SK-N-SH (cell line): ENCODE measurements around the gene EWSR1. TPM values are rescaled to one million over a fixed set of nuclear protein-coding genes. Genes with fewer than 3 reads are reported as not detected.

Experiments
- CTCF ChIA-PET: fragments of 300-600, 350-600 bp; formaldehyde crosslinking; extraction: SDS; loops from one replicate; lab custom pipeline; 2021; lab: Yijun Ruan, JAX
- POLR2A ChIA-PET: fragments of 350-600 bp; sonication (Branson Sonifier 250); formaldehyde crosslinking; extraction: SDS; loops from one replicate; lab custom pipeline; 2020; ENCODE audit warnings: antibody characterized with exemption, inconsistent platforms; lab: Yijun Ruan, JAX
- DNase-seq: peaks from one replicate; pipeline ENCODE4 v3.0.0; 2012
- H2AFZ ChIP-seq: fragments of 200-600 bp; sonication (generic); 2 replicates; pipeline ENCODE4 v1.8.1; 2016; ENCODE audit warnings: antibody characterized with exemption, mild to moderate bottlenecking, low read depth
- H3F3A ChIP-seq: fragments of 200-600 bp; sonication (generic); replicated peaks from 2 replicates; pipeline ENCODE3; 2016; ENCODE audit warnings: antibody characterized with exemption, mild to moderate bottlenecking; ENCODE audit not compliant: insufficient read depth
- H3K27ac ChIP-seq, 2 experiments: fragments of 200-500 bp in 1 of 2; fragments of 200-600 bp in 1 of 2; sonication (Bioruptor generic) in 1 of 2; sonication (generic), shearing (Covaris generic) in 1 of 2; 2 replicates each; pipeline versions ENCODE4 v1.5.1 to v1.6.1; 2014 to 2016; ENCODE audit warnings: low read depth in 2 of 2, inconsistent platforms in 1 of 2, low read length in 1 of 2, mild to moderate bottlenecking in 1 of 2, mixed read lengths in 1 of 2
- H3K27me3 ChIP-seq: fragments of 200-600 bp; sonication (generic), shearing (Covaris generic); 2 replicates; pipeline ENCODE4 v1.6.1; 2016; ENCODE audit warnings: mixed run types; ENCODE audit not compliant: insufficient read depth
- H3K36me3 ChIP-seq, 2 experiments: fragments of 200-500 bp in 1 of 2; fragments of 200-600 bp in 1 of 2; sonication (Bioruptor generic) in 1 of 2; sonication (generic) in 1 of 2; replicated peaks in 1 of 2; 2 replicates each; pipeline versions ENCODE3 to v1.5.1; 2014 to 2016; ENCODE audit warnings: low read length in 1 of 2, mild to moderate bottlenecking in 1 of 2; ENCODE audit not compliant: insufficient read depth in 2 of 2, control insufficient read depth in 1 of 2
- H3K4me1 ChIP-seq, 2 experiments: fragments of 200-500 bp in 1 of 2; fragments of 200-600 bp in 1 of 2; sonication (Bioruptor generic) in 1 of 2; sonication (generic), shearing (Covaris generic) in 1 of 2; 2 replicates each; pipeline versions ENCODE4 v1.5.1 to v1.6.1; 2014 to 2016; ENCODE audit warnings: low read depth in 1 of 2, low read length in 1 of 2, mixed run types in 1 of 2; ENCODE audit not compliant: insufficient read depth in 2 of 2, control insufficient read depth in 1 of 2
- H3K4me2 ChIP-seq: fragments of 200-600 bp; sonication (generic), shearing (Covaris generic); 2 replicates; pipeline ENCODE4 v1.6.1; 2017; ENCODE audit warnings: mixed run types
- H3K4me3 ChIP-seq, 2 experiments: fragments of 200-500 bp in 1 of 2; fragments of 200-600 bp in 1 of 2; sonication (Bioruptor generic) in 1 of 2; sonication (generic), shearing (Covaris generic) in 1 of 2; 2 replicates each; pipeline versions ENCODE4 v1.5.1 to v1.8.1; 2014 to 2016; ENCODE audit warnings: low read depth in 2 of 2, inconsistent platforms in 1 of 2, low read length in 1 of 2, mild to moderate bottlenecking in 1 of 2, mixed read lengths in 1 of 2, moderate library complexity in 1 of 2
- H3K79me2 ChIP-seq: fragments of 200-600 bp; sonication (generic); 2 replicates; pipeline ENCODE4 v1.8.1; 2017; ENCODE audit warnings: mild to moderate bottlenecking; ENCODE audit not compliant: insufficient read depth
- H3K9ac ChIP-seq: fragments of 200-600 bp; sonication (generic); 2 replicates; pipeline ENCODE4 v1.6.1; 2017; ENCODE audit warnings: mixed run types
- H3K9me2 ChIP-seq: fragments of 200-600 bp; sonication (generic); 2 replicates; pipeline ENCODE4 v1.6.1; 2017; ENCODE audit warnings: mixed run types
- H3K9me3 ChIP-seq: fragments of 200-600 bp; sonication (generic); 2 replicates; pipeline ENCODE4 v1.6.1; 2017; ENCODE audit warnings: mixed run types, mild to moderate bottlenecking, moderate library complexity
- H4K20me1 ChIP-seq: fragments of 200-600 bp; sonication (generic); 2 replicates; pipeline ENCODE4 v1.6.1; 2017; ENCODE audit warnings: mild to moderate bottlenecking, mixed run types; ENCODE audit not compliant: insufficient read depth
- FOSL2 ChIP-seq: IDR thresholded peaks from 2 replicates; pipeline ENCODE4 v1.4.0; 2012; ENCODE audit warnings: low read depth, mild to moderate bottlenecking, moderate library complexity, borderline replicate concordance
- FOXM1 ChIP-seq: IDR thresholded peaks from 2 replicates; pipeline ENCODE4 v1.4.0; 2012; ENCODE audit warnings: low read depth, mild to moderate bottlenecking
- JUND ChIP-seq: IDR thresholded peaks from 2 replicates; pipeline ENCODE4 v1.4.0; 2012
- MXI1 ChIP-seq: IDR thresholded peaks from 2 replicates; pipeline ENCODE4 v1.6.1; 2012; ENCODE audit warnings: mild to moderate bottlenecking, low read depth, low read length, improper control_type of control experiment
- RAD21 ChIP-seq: IDR thresholded peaks from 2 replicates; pipeline ENCODE4 v1.6.1; 2012; ENCODE audit warnings: mild to moderate bottlenecking, low read length
- RFX5 ChIP-seq: IDR thresholded peaks from 2 replicates; pipeline ENCODE4 v1.6.1; 2012; ENCODE audit warnings: mild to moderate bottlenecking, improper control_type of control experiment, low read length
- SIN3A ChIP-seq: IDR thresholded peaks from 2 replicates; pipeline ENCODE4 v1.6.1; 2012; ENCODE audit warnings: low read depth, mild to moderate bottlenecking, low read length, moderate library complexity, borderline replicate concordance
- YY1 ChIP-seq: IDR thresholded peaks from 2 replicates; pipeline ENCODE4 v1.4.0; 2012; ENCODE audit warnings: low read depth, mild to moderate bottlenecking
- WGBS: methylation state at CpG from one replicate; pipeline ENCODE4 v1.1.6; 2017; ENCODE audit warnings: low lambda C conversion rate; 5-methylcytosine and 5-hydroxymethylcytosine counted together
- polyA plus RNA-seq, 3 experiments: library from polyadenylated mRNA; depleted of rRNA; stranded (reverse); fragments of >200 nt; gene quantifications; 2 replicates each; pipeline ENCODE4 v1.2.3, GENCODE V29; 2012
- TF ChIP-seq, protein P1 (sequence below): IDR thresholded peaks from 2 replicates; pipeline ENCODE4 v1.6.1; 2012; ENCODE audit warnings: mild to moderate bottlenecking, low read depth, low read length, moderate library complexity
- TF ChIP-seq, protein P2 (sequence below): IDR thresholded peaks from 2 replicates; pipeline ENCODE4 v1.4.0; 2012; ENCODE audit warnings: low read depth
- TF ChIP-seq, protein P3 (sequence below): IDR thresholded peaks from 2 replicates; pipeline ENCODE4 v1.4.0; 2012; ENCODE audit warnings: low read depth, borderline replicate concordance

Gene EWSR1
- polyA plus RNA-seq, 1 of the 3 experiments (the other 2 are of a cell fraction) = 173 TPM

DNA sequence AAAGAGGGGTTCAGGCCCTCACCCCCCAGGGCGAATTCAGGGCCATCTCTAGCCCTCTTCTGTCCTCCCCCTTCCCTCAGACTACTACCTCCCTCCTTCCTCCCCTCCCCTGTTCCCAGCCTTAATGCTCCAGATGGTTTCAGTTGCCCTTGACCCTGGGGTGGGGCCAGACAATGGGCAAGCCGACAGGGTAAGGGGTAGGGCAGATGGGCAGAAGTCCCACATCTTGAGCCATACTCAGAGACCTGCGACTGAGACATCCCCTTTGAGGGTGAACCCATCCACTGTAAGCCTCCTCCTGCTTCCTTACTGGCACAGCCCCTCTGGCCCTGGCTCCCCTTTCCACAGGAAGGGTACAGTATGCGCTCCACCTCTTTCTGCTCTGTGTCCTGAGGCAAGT is 2.1 kb upstream of the EWSR1 start:
- ChIA-PET CTCF (interaction anchor here (7.7 kb wide), 1 partner anchor 20 kb away, joined by 40 read pairs; no protein-coding TSS in a partner anchor), POLR2A (no interaction called here)
- WGBS = 83% methylated on average over 3 of the region's 4 CpGs
- Histone ChIP-seq H3K27ac (peak overlapping the region in 1 of 2 experiments; percentile 5; a peak in 1 of 4 replicates), H4K20me1 (peaks cover 24% of the 10 kb centered on the region), H3K9me3 (no peaks in the 10 kb centered on the region), H3K9ac (no peak overlapping the region), H3K4me2 (peak overlapping the region; percentile 99; the same call in 1 of the 2 replicates), H3K9me2 (no peaks in the 10 kb centered on the region), H3K4me3 (no peak overlapping the region), H3K79me2 (peaks cover 48% of the 10 kb centered on the region), H3K27me3 (no peaks in the 10 kb centered on the region), H3F3A (peaks cover 3% of the 10 kb centered on the region), H3K4me1 (peaks cover 10 to 31% of the 10 kb centered on the region in 2 experiments; a peak in 3 of 4 replicates), H2AFZ (no peak overlapping the region), H3K36me3 (peaks cover 20 to 21% of the 10 kb centered on the region in 2 experiments)
- DNase-seq = peak; percentile 14
- TF ChIP-seq SIN3A = no peak
- no peak for TF ChIP-seq YY1
- TF ChIP-seq RAD21 = no peak
- TF ChIP-seq, protein P1, sequence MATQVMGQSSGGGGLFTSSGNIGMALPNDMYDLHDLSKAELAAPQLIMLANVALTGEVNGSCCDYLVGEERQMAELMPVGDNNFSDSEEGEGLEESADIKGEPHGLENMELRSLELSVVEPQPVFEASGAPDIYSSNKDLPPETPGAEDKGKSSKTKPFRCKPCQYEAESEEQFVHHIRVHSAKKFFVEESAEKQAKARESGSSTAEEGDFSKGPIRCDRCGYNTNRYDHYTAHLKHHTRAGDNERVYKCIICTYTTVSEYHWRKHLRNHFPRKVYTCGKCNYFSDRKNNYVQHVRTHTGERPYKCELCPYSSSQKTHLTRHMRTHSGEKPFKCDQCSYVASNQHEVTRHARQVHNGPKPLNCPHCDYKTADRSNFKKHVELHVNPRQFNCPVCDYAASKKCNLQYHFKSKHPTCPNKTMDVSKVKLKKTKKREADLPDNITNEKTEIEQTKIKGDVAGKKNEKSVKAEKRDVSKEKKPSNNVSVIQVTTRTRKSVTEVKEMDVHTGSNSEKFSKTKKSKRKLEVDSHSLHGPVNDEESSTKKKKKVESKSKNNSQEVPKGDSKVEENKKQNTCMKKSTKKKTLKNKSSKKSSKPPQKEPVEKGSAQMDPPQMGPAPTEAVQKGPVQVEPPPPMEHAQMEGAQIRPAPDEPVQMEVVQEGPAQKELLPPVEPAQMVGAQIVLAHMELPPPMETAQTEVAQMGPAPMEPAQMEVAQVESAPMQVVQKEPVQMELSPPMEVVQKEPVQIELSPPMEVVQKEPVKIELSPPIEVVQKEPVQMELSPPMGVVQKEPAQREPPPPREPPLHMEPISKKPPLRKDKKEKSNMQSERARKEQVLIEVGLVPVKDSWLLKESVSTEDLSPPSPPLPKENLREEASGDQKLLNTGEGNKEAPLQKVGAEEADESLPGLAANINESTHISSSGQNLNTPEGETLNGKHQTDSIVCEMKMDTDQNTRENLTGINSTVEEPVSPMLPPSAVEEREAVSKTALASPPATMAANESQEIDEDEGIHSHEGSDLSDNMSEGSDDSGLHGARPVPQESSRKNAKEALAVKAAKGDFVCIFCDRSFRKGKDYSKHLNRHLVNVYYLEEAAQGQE = no peak
- no peak for TF ChIP-seq MXI1
- no peak for TF ChIP-seq RFX5
- TF ChIP-seq, protein P2, sequence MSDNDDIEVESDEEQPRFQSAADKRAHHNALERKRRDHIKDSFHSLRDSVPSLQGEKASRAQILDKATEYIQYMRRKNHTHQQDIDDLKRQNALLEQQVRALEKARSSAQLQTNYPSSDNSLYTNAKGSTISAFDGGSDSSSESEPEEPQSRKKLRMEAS = no peak
- TF ChIP-seq, protein P3, sequence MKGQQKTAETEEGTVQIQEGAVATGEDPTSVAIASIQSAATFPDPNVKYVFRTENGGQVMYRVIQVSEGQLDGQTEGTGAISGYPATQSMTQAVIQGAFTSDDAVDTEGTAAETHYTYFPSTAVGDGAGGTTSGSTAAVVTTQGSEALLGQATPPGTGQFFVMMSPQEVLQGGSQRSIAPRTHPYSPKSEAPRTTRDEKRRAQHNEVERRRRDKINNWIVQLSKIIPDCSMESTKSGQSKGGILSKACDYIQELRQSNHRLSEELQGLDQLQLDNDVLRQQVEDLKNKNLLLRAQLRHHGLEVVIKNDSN = no peak
- TF ChIP-seq FOSL2 = no peak

DNA sequence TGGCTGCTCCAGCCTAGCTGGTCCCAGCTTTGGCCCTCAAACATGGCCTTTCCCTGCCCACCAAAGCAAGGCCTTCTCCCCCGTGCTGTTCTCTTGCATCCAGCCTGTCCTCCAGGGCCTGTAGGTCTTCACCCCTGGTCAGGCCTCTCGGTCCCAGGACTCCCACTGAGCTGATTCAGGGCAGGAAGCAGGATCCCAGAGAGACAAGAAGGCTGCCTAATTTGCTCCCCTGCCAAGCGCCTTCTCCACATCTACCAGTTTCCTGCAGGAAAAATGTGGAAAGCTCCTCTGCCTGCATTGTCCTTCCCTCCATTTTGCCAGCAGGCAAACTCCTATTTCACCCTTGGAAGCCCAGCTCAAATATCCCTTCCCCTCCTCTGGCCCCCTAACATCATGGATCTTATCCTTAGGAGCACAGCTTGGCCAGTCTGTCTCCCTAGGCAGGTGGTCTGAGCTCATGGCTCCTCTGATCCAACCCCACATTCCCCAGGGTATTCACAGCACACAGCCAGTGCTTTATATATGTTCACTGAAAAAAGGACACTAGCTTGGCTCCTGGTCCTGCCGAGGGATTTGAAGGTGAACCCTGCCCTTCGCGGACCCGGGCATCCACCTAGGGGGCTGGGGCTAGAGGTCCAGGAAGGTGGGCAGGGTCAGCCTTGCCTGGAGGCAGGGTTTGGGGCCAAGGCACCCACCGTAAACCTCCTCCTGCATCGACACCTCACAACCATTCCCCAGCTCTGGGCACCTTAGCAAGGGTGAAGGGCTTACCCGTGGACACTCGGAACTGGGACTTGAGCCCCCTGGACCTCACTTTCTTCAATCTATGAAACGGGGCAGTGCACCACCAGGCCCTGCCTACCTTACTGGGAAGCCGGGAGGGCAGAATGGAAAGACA is 1.3 kb upstream of the EWSR1 start:
- TF ChIP-seq JUND (no peak), YY1 (no peak), FOXM1 (no peak)
- H3K4me1 ChIP-seq = peaks cover 18 to 37% of the 10 kb centered on the region in 2 experiments; a peak in 3 of 4 replicates
- H3K36me3 ChIP-seq = peaks cover 28 to 30% of the 10 kb centered on the region in 2 experiments
- peak overlapping the region; percentile 83; the same call in 1 of the 2 replicates for H2AFZ ChIP-seq
- no peaks in the 10 kb centered on the region for H3K9me2 ChIP-seq
- H4K20me1 ChIP-seq = peaks cover 33% of the 10 kb centered on the region
- H3K27me3 ChIP-seq = no peaks in the 10 kb centered on the region
- H3K4me2 ChIP-seq = peak overlapping the region; percentile 99
- peak overlapping the region; percentile 95 to 99 for H3K27ac ChIP-seq
- ChIA-PET POLR2A (no interaction called here), CTCF (interaction anchor here (0.6 to 7.7 kb wide), 4 partner anchors 15 to 92 kb away, joined by 3 to 40 read pairs (median 3); no protein-coding TSS in a partner anchor)
- H3K9ac ChIP-seq = peak overlapping the region; percentile 99
- no peaks in the 10 kb centered on the region for H3K9me3 ChIP-seq
- H3F3A ChIP-seq = peaks cover 3% of the 10 kb centered on the region
- H3K4me3 ChIP-seq = peak overlapping the region; percentile 95 to 97
- DNase-seq = peak; percentile 49
- H3K79me2 ChIP-seq = peaks cover 57% of the 10 kb centered on the region
- 38% methylated on average over 8 of the region's 13 CpGs for WGBS
